GM21737 (cell line): ENCODE measurements around the gene MRPS11.
A peak's percentile ranks its signal among the peaks of the same experiment; 100 is the strongest.
"Not testable (repeated sequence)": the region's sequence is repeated elsewhere in the genome, so short reads cannot be mapped to it uniquely, and the experiment has no call there.

Source experiments
- ATAC-seq: cut with Tn5 transposase; IDR thresholded peaks from one replicate; pipeline ENCODE4 v1.9.1; 2021; ENCODE audit warnings: mild to moderate bottlenecking, moderate library complexity; ENCODE audit not compliant: unreplicated experiment

MRPS11 gene

GRCh38 chr15:88454867-88455810 lies 12.4 kb upstream of the MRPS11 start:
- peak; percentile 85 for ATAC-seq

GRCh38 chr15:88456733-88457132 lies 10.8 kb upstream of the MRPS11 start:
- ATAC-seq, result no peak

GRCh38 chr15:88463870-88464532 lies 3.5 kb upstream of the MRPS11 start:
- no peak for ATAC-seq

- ATAC-seq, result no peak
These were observed 1.8 kb upstream of the MRPS11 start for GRCh38 chr15:88465633-88466224.

GRCh38 chr15:88467935-88468528 lies 524 bp downstream of the MRPS11 start:
- peak; percentile 5 for ATAC-seq

GRCh38 chr15:88468721-88469120 lies 1.2 kb downstream of the MRPS11 start:
- not testable (repeated sequence) for ATAC-seq

- no peak for ATAC-seq
These were observed 1.8 kb downstream of the MRPS11 start for GRCh38 chr15:88469321-88469720.

- no peak for ATAC-seq
These were observed 3.3 kb downstream of the MRPS11 start for GRCh38 chr15:88470625-88471372.

- ATAC-seq, result no peak
These were observed 4.7 kb downstream of the MRPS11 start for GRCh38 chr15:88472225-88472624.

- ATAC-seq, result not testable (repeated sequence)
These were observed 6.3 kb downstream of the MRPS11 start for GRCh38 chr15:88473661-88474293.

- ATAC-seq, result no peak
These were observed 9.1 kb downstream of the MRPS11 start for GRCh38 chr15:88476635-88477060.

- no peak for ATAC-seq
These were observed 9.6 kb downstream of the MRPS11 start for GRCh38 chr15:88477126-88477525.

- no peak for ATAC-seq
These were observed 10.4 kb downstream of the MRPS11 start for GRCh38 chr15:88477904-88478303.

- ATAC-seq, result no peak
These were observed 11.7 kb downstream of the MRPS11 start for GRCh38 chr15:88479169-88479568.

- no peak for ATAC-seq
These were observed 13.5 kb downstream of the MRPS11 start for GRCh38 chr15:88480981-88481380.

- ATAC-seq, result no peak
These were observed 14.8 kb downstream of the MRPS11 start for GRCh38 chr15:88482263-88482662.

- no peak for ATAC-seq
These were observed 17.3 kb downstream of the MRPS11 start for GRCh38 chr15:88484682-88485331.

GRCh38 chr15:88487178-88487795 lies 19.8 kb downstream of the MRPS11 start:
- ATAC-seq, result no peak
